Sigmoid colon (tissue), 4 donors: ENCODE data around the gene CYBC1.
A peak's percentile ranks its signal among the peaks of the same experiment; 100 is the strongest.

ENCODE experiments used
- POLR2A ChIP-seq, 2 donors: fragments of 450-650 bp; IDR thresholded peaks; one replicate each; pipeline ENCODE4 v1.6.1; 2016; ENCODE audit warnings: antibody characterized with exemption in 2 of 2, mild to moderate bottlenecking in 2 of 2, moderate library complexity in 2 of 2
- POLR2AphosphoS5 ChIP-seq, 4 donors: sonication (generic); formaldehyde crosslinking; IDR thresholded peaks; one replicate each; pipeline ENCODE4 v1.6.1; 2017; ENCODE audit warnings: antibody characterized with exemption in 4 of 4
- TF ChIP-seq, protein P1 (sequence below), 4 experiments: fragments of 450-650 bp in 3 of 4; fragments of 200-600 bp in 1 of 4; IDR thresholded peaks; one replicate each; pipeline ENCODE4 v1.5.1; 2016 to 2019; ENCODE audit warnings: antibody characterized with exemption in 4 of 4, mild to moderate bottlenecking in 3 of 4, moderate library complexity in 2 of 4

DNA sequence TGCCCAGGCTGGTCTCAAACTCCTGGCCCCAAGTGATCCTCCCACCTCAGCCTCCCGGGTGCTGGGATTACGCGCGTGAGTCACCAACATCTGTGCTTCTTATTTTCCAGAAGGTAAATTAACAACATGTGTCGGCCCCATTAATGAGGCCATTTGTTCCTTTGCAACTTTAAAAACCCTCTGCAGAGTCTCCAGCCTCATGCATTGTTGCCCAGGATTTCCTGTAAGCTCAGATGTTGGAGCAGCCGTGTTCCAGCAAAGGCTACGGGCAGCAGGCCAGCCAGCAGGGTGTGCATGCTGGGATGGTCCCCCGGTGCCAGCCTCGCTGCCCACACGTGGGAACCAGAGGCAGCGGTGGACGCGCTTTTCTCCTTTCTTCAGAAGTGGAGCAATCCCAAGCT lies 51.5 kb downstream of the CYBC1 start:
- TF ChIP-seq, protein P1, sequence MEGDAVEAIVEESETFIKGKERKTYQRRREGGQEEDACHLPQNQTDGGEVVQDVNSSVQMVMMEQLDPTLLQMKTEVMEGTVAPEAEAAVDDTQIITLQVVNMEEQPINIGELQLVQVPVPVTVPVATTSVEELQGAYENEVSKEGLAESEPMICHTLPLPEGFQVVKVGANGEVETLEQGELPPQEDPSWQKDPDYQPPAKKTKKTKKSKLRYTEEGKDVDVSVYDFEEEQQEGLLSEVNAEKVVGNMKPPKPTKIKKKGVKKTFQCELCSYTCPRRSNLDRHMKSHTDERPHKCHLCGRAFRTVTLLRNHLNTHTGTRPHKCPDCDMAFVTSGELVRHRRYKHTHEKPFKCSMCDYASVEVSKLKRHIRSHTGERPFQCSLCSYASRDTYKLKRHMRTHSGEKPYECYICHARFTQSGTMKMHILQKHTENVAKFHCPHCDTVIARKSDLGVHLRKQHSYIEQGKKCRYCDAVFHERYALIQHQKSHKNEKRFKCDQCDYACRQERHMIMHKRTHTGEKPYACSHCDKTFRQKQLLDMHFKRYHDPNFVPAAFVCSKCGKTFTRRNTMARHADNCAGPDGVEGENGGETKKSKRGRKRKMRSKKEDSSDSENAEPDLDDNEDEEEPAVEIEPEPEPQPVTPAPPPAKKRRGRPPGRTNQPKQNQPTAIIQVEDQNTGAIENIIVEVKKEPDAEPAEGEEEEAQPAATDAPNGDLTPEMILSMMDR (IDR thresholded peaks at IDR 0.05) = no peak
- TF ChIP-seq POLR2AphosphoS5 (IDR thresholded peaks at IDR 0.05) = peak in 1 of 4 donors; percentile 35
- TF ChIP-seq POLR2A (IDR thresholded peaks at IDR 0.05) = no peak
